K562 (cell line): ENCODE results near the gene NBPF3. TPM values are rescaled to one million over a fixed set of nuclear protein-coding genes. Genes with fewer than 3 reads are reported as not detected.

Source experiments
- BMI1 ChIP-seq: fragments of 150-350 bp; IDR thresholded peaks from 2 replicates; pipeline ENCODE4 v1.6.1; 2014; ENCODE audit warnings: low read length
- C11orf30 ChIP-seq: fragments of 450-650 bp; IDR thresholded peaks from 2 replicates; pipeline ENCODE4 v1.6.1; 2016; ENCODE audit warnings: low read depth, mild to moderate bottlenecking
- EWSR1 ChIP-seq: fragments of 450-650 bp; IDR thresholded peaks from 2 replicates; pipeline ENCODE4 v1.6.1; 2018; ENCODE audit warnings: borderline replicate concordance, mild to moderate bottlenecking, low read depth, moderate library complexity; ENCODE audit not compliant: partially characterized antibody
- FUS ChIP-seq: fragments of 200-400 bp; formaldehyde crosslinking; optimal IDR thresholded peaks from 2 replicates; pipeline ENCODE3; 2017; ENCODE audit warnings: low read depth, low read length
- HMG20B ChIP-seq: fragments of 250-450 bp; sonication (Bioruptor Pico); IDR thresholded peaks from 2 replicates; pipeline ENCODE4 v1.5.0; 2021; ENCODE audit warnings: mild to moderate bottlenecking
- KDM1A ChIP-seq, 2 experiments: fragments of 450-650 bp; IDR thresholded peaks; 2 replicates each; pipeline ENCODE4 v1.6.1; 2016; ENCODE audit warnings: mild to moderate bottlenecking in 2 of 2
- NFE2 ChIP-seq: IDR thresholded peaks from 2 replicates; pipeline ENCODE4 v1.6.1; 2014; ENCODE audit warnings: antibody characterized with exemption, low read depth
- RBM25 ChIP-seq: fragments of 200-400 bp; formaldehyde crosslinking; IDR thresholded peaks from 2 replicates; pipeline ENCODE4 v1.6.1; 2018; ENCODE audit warnings: low read length, low read depth, moderate library complexity; ENCODE audit not compliant: severe bottlenecking
- RUNX1 ChIP-seq: sonication (generic); IDR thresholded peaks from 2 replicates; pipeline ENCODE4 v1.6.1; 2016; ENCODE audit warnings: antibody characterized with exemption, low read depth
- SMAD3 ChIP-seq: fragments of 450-650 bp; formaldehyde crosslinking; conservative IDR thresholded peaks from 2 replicates; pipeline ENCODE4 v1.4.0; 2020; ENCODE audit warnings: mild to moderate bottlenecking
- ZNF707 ChIP-seq: fragments of 250-450 bp; sonication (Bioruptor Pico); conservative IDR thresholded peaks from 2 replicates; pipeline ENCODE4 v1.8.0; 2022; ENCODE audit warnings: inconsistent platforms, mild to moderate bottlenecking, moderate library complexity
- ZNF79 ChIP-seq: fragments of 250-450 bp; sonication (Bioruptor Pico); IDR thresholded peaks from 2 replicates; pipeline ENCODE4 v1.4.0; 2020; ENCODE audit warnings: low read depth, mild to moderate bottlenecking, moderate library complexity
- polyA plus RNA-seq, 8 experiments: library from polyadenylated mRNA; depleted of rRNA in 4 of 8; stranded (reverse) in 5 of 8; unstranded in 3 of 8; fragments of >200 nt; fragmentation: Nextera tagmentation in 2 of 8; fragmentation: Illumina TruSeq in 1 of 8; extraction: Ambion mirVana in 2 of 8; extraction: Trizol in 1 of 8; gene quantifications; 2 replicates each; pipeline versions ENCODE4 v1.2.1 to v1.2.3, GENCODE V29; 2011 to 2014; ENCODE audit warnings: inconsistent platforms in 1 of 8, missing spikeins in 1 of 8
- total RNA-seq, 7 experiments: library from RNA; depleted of rRNA in 6 of 7; stranded (reverse); fragments of >200 nt in 6 of 7; fragmentation: Illumina TruSeq in 2 of 7; extraction: Trizol in 2 of 7; gene quantifications; 2 replicates each; pipeline versions ENCODE4 v1.2.1 to v1.2.3, GENCODE V29; 2011 to 2021; ENCODE audit warnings: low replicate concordance in 1 of 7
- TF ChIP-seq, protein P1 (sequence below): fragments of 450-650 bp; IDR thresholded peaks from 2 replicates; pipeline ENCODE4 v1.6.1; 2018; ENCODE audit not compliant: partially characterized antibody
- TF ChIP-seq, protein P2 (sequence below), 2 experiments: IDR thresholded peaks; 2 replicates each; pipeline ENCODE4 v1.6.1; 2011; ENCODE audit warnings: borderline replicate concordance in 1 of 2, control low read depth in 1 of 2, low read depth in 1 of 2, low read length in 1 of 2, mild to moderate bottlenecking in 1 of 2, mixed read lengths in 1 of 2, moderate library complexity in 1 of 2; ENCODE audit not compliant: insufficient read depth in 1 of 2, insufficient read length in 1 of 2, poor library complexity in 1 of 2, severe bottlenecking in 1 of 2; ENCODE audit errors: extremely low read depth in 1 of 2
- TF ChIP-seq, protein P3 (sequence below): fragments of 450-650 bp; formaldehyde crosslinking; IDR thresholded peaks from 2 replicates; pipeline ENCODE4 v1.4.0; 2020; ENCODE audit warnings: mild to moderate bottlenecking
- TF ChIP-seq, protein P4 (sequence below): sonication (generic); formaldehyde crosslinking; IDR thresholded peaks from 2 replicates; pipeline ENCODE4 v1.8.0; 2022; ENCODE audit warnings: mild to moderate bottlenecking, low read depth, missing genetic modification reagents
- TF ChIP-seq, protein P5 (sequence below): sonication (generic); formaldehyde crosslinking; IDR thresholded peaks from 2 replicates; pipeline ENCODE4 v1.4.0; 2020; ENCODE audit warnings: mild to moderate bottlenecking, missing genetic modification reagents

Gene NBPF3
- total and polyA plus RNA-seq, 9 of the 15 experiments (the other 6 are each of a cell fraction or from before 2014, with no cell fraction given) = 1.5 to 7.3 (median 5.4) TPM

DNA sequence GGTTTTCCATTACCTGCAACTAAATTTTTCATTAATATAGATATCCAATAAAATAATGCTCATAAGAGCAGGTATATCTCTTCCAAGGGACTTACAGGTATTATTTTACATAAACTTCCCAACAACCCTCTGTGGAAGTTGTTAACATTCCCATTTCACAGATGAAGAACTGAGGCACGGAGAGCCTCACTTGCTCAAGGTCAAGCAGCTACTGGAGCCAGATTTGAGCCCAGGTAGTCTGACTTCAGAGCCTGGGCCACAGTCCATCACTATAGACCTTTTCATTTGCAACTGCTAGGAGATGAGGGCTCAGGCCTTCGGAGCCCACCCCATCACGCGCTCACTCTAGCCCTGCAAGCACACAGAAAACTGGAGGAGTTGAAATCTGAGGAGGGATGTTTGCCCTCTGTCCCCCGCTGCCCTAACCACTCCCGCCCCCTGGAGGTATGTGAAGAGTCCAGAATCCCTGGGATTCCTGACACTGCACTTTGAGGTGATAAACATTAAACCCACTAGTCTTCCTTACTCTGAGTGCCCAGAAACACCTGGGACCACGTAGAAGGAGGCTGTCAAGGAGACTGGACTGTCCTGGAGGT lies 57.6 kb downstream of the NBPF3 start (continued):
- TF ChIP-seq KDM1A (IDR thresholded peaks at IDR 0.05) (0 out of 4 replicates have a peak, but pooled peaks of 1 of the 2 experiments have one; percentile 8), ZNF79 (CRISPR knock-in tag) (no peak), BMI1 (no peak), HMG20B (no peak), NFE2 (no peak), ZNF707 (CRISPR knock-in tag) (no peak), RBM25 (peak; percentile 13), EWSR1 (no peak), SMAD3 (CRISPR knock-in tag) (no peak), RUNX1 (no peak), FUS (no peak), C11orf30 (peak; percentile 36; the same call in 1 of the 2 replicates)
- TF ChIP-seq, protein P1, sequence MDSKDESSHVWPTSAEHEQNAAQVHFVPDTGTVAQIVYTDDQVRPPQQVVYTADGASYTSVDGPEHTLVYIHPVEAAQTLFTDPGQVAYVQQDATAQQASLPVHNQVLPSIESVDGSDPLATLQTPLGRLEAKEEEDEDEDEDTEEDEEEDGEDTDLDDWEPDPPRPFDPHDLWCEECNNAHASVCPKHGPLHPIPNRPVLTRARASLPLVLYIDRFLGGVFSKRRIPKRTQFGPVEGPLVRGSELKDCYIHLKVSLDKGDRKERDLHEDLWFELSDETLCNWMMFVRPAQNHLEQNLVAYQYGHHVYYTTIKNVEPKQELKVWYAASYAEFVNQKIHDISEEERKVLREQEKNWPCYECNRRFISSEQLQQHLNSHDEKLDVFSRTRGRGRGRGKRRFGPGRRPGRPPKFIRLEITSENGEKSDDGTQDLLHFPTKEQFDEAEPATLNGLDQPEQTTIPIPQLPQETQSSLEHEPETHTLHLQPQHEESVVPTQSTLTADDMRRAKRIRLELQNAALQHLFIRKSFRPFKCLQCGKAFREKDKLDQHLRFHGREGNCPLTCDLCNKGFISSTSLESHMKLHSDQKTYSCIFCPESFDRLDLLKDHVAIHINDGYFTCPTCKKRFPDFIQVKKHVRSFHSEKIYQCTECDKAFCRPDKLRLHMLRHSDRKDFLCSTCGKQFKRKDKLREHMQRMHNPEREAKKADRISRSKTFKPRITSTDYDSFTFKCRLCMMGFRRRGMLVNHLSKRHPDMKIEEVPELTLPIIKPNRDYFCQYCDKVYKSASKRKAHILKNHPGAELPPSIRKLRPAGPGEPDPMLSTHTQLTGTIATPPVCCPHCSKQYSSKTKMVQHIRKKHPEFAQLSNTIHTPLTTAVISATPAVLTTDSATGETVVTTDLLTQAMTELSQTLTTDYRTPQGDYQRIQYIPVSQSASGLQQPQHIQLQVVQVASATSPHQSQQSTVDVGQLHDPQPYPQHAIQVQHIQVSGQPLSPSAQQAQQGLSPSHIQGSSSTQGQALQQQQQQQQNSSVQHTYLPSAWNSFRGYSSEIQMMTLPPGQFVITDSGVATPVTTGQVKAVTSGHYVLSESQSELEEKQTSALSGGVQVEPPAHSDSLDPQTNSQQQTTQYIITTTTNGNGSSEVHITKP = no peak
- TF ChIP-seq, protein P2, sequence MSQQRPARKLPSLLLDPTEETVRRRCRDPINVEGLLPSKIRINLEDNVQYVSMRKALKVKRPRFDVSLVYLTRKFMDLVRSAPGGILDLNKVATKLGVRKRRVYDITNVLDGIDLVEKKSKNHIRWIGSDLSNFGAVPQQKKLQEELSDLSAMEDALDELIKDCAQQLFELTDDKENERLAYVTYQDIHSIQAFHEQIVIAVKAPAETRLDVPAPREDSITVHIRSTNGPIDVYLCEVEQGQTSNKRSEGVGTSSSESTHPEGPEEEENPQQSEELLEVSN (IDR thresholded peaks at IDR 0.05; ENCODE audit: borderline replicate concordance in 1 of 2, extremely low read depth in 1 of 2, insufficient read depth in 1 of 2, insufficient read length in 1 of 2, low read depth in 1 of 2, low read length in 1 of 2, poor library complexity in 1 of 2, severe bottlenecking in 1 of 2) = no peak
- TF ChIP-seq, protein P3, sequence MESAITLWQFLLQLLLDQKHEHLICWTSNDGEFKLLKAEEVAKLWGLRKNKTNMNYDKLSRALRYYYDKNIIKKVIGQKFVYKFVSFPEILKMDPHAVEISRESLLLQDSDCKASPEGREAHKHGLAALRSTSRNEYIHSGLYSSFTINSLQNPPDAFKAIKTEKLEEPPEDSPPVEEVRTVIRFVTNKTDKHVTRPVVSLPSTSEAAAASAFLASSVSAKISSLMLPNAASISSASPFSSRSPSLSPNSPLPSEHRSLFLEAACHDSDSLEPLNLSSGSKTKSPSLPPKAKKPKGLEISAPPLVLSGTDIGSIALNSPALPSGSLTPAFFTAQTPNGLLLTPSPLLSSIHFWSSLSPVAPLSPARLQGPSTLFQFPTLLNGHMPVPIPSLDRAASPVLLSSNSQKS (CRISPR knock-in tag) = no peak
- TF ChIP-seq, protein P4, sequence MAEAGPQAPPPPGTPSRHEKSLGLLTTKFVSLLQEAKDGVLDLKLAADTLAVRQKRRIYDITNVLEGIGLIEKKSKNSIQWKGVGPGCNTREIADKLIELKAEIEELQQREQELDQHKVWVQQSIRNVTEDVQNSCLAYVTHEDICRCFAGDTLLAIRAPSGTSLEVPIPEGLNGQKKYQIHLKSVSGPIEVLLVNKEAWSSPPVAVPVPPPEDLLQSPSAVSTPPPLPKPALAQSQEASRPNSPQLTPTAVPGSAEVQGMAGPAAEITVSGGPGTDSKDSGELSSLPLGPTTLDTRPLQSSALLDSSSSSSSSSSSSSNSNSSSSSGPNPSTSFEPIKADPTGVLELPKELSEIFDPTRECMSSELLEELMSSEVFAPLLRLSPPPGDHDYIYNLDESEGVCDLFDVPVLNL (CRISPR knock-in tag) = no peak
- TF ChIP-seq, protein P5, sequence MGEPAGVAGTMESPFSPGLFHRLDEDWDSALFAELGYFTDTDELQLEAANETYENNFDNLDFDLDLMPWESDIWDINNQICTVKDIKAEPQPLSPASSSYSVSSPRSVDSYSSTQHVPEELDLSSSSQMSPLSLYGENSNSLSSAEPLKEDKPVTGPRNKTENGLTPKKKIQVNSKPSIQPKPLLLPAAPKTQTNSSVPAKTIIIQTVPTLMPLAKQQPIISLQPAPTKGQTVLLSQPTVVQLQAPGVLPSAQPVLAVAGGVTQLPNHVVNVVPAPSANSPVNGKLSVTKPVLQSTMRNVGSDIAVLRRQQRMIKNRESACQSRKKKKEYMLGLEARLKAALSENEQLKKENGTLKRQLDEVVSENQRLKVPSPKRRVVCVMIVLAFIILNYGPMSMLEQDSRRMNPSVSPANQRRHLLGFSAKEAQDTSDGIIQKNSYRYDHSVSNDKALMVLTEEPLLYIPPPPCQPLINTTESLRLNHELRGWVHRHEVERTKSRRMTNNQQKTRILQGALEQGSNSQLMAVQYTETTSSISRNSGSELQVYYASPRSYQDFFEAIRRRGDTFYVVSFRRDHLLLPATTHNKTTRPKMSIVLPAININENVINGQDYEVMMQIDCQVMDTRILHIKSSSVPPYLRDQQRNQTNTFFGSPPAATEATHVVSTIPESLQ (CRISPR knock-in tag) = no peak
- TF ChIP-seq, all 486 proteins: peak for 14
